Measurements from ENCODE around the gene ARHGEF6. TPM values are rescaled to one million over a fixed set of nuclear protein-coding genes. Genes with fewer than 3 reads are reported as not detected.

Gene ARHGEF6
- total and polyA plus RNA-seq, 4 donors, result 1.6 to 9.2 (median 4.2) TPM

- Histone ChIP-seq H3K27ac (ENCODE audit: low read depth in 1 of 2, low read length in 2 of 2) (no peak overlapping the region), H3K9ac (ENCODE audit: low read depth in 1 of 2, low read length in 2 of 2) (no peak overlapping the region), H3K27me3 (ENCODE audit: control insufficient read depth in 4 of 4, insufficient read depth in 4 of 4, low read length in 3 of 4) (no peaks in the 10 kb centered on the region), H3K4me3 (ENCODE audit: low read depth in 1 of 3, low read length in 3 of 3) (no peak overlapping the region), H3K36me3 (ENCODE audit: control insufficient read depth in 4 of 4, insufficient read depth in 3 of 4, low read depth in 1 of 4, low read length in 3 of 4) (no peaks in the 10 kb centered on the region), H3K4me1 (ENCODE audit: control insufficient read depth in 4 of 4, insufficient read depth in 4 of 4, low read length in 3 of 4) (no peaks in the 10 kb centered on the region), H3K9me3 (ENCODE audit: control insufficient read depth in 4 of 4, low read length in 3 of 4) (peaks cover 0 to 6% (median 0%) of the 10 kb centered on the region in 4 donors)
- TF ChIP-seq MAX (IDR thresholded peaks at IDR 0.05), result no peak
- no peak for TF ChIP-seq RXRA (IDR thresholded peaks at IDR 0.05)
- TF ChIP-seq GABPA (IDR thresholded peaks at IDR 0.05 in 1 of 2, conservative IDR thresholded peaks at IDR 0.05 in 1 of 2), result no peak
- no peak for TF ChIP-seq TAF1 (conservative IDR thresholded peaks at IDR 0.05)
- no peak for TF ChIP-seq REST (IDR thresholded peaks at IDR 0.05)
- TF ChIP-seq HNF4A (conservative IDR thresholded peaks at IDR 0.05), result no peak
- TF ChIP-seq HNF4G (IDR thresholded peaks at IDR 0.05), result no peak
- no peak for TF ChIP-seq JUND (IDR thresholded peaks at IDR 0.05)
- TF ChIP-seq SP1 (IDR thresholded peaks at IDR 0.05), result no peak
- TF ChIP-seq FOXA1 (IDR thresholded peaks at IDR 0.05), result no peak
- no peak for TF ChIP-seq EGR1 (IDR thresholded peaks at IDR 0.05; ENCODE audit: low read depth in 2 of 2)
- TF ChIP-seq YY1 (IDR thresholded peaks at IDR 0.05), result no peak
- no peak for TF ChIP-seq RAD21 (IDR thresholded peaks at IDR 0.05)
- TF ChIP-seq NR2F2 (IDR thresholded peaks at IDR 0.05), result no peak
- no peak for TF ChIP-seq CTCF (IDR thresholded peaks at IDR 0.05; ENCODE audit: low read depth, low read length, missing input control)
- WGBS, result 85% methylated on average over 4 of the region's 4 CpGs
- DNase-seq (ENCODE audit: low spot score), result no peak
Measured at GRCh38 chrX:136622568-136622967, 158.2 kb downstream of the ARHGEF6 start.

GRCh38 chrX:136620780-136621179 is 160.0 kb downstream of the ARHGEF6 start:
- no peaks in the 10 kb centered on the region for H3K36me3 ChIP-seq (ENCODE audit: control insufficient read depth in 4 of 4, insufficient read depth in 3 of 4, low read depth in 1 of 4, low read length in 3 of 4)
- no peak overlapping the region for H3K27ac ChIP-seq (ENCODE audit: low read depth in 1 of 2, low read length in 2 of 2)
- no peak for TF ChIP-seq FOXA2 (IDR thresholded peaks at IDR 0.05)
- no peak for TF ChIP-seq HNF4G (IDR thresholded peaks at IDR 0.05)
- TF ChIP-seq TAF1 (conservative IDR thresholded peaks at IDR 0.05), result no peak
- no peak for TF ChIP-seq REST (IDR thresholded peaks at IDR 0.05)
- TF ChIP-seq CTCF (IDR thresholded peaks at IDR 0.05; ENCODE audit: low read depth, low read length, missing input control), result no peak
- no peak for TF ChIP-seq RAD21 (IDR thresholded peaks at IDR 0.05)
- no peak for TF ChIP-seq EGR1 (IDR thresholded peaks at IDR 0.05; ENCODE audit: low read depth in 2 of 2)
- no peak for DNase-seq (ENCODE audit: low spot score)
- no peak overlapping the region for H3K9ac ChIP-seq (ENCODE audit: low read depth in 1 of 2, low read length in 2 of 2)
- H3K4me3 ChIP-seq (ENCODE audit: low read depth in 1 of 3, low read length in 3 of 3), result no peak overlapping the region
- H3K9me3 ChIP-seq (ENCODE audit: control insufficient read depth in 4 of 4, low read length in 3 of 4), result peaks cover 0 to 6% (median 0%) of the 10 kb centered on the region in 4 donors
- no peaks in the 10 kb centered on the region for H3K27me3 ChIP-seq (ENCODE audit: control insufficient read depth in 4 of 4, insufficient read depth in 4 of 4, low read length in 3 of 4)
- H3K4me1 ChIP-seq (ENCODE audit: control insufficient read depth in 4 of 4, insufficient read depth in 4 of 4, low read length in 3 of 4), result no peaks in the 10 kb centered on the region

Measured in liver (tissue), 9 donors.